Retinal pigment epithelial cell (primary cell): ENCODE measurements around the gene CTIF.

Experiments
- DNase-seq: peaks from one replicate; pipeline ENCODE4 v3.0.0-alpha.2; 2010; ENCODE audit warnings: low read depth
- H3K4me3 ChIP-seq: 2 replicates; pipeline ENCODE4 v1.5.1; 2011; ENCODE audit warnings: mild to moderate bottlenecking, low read length, control low read depth, moderate library complexity
- CTCF ChIP-seq: conservative IDR thresholded peaks from 2 replicates; pipeline ENCODE4 v1.5.1; 2011; ENCODE audit warnings: low read depth, low read length, control low read depth, inconsistent platforms

The CTIF gene

GRCh38 chr18:48590678-48591077 lies 51.8 kb downstream of the CTIF start:
- DNase-seq = no peak
- H3K4me3 ChIP-seq = no peak overlapping the region
- no peak for TF ChIP-seq CTCF

GRCh38 chr18:48592540-48593171 lies 53.8 kb downstream of the CTIF start:
- no peak for DNase-seq
- TF ChIP-seq CTCF = no peak
- no peak overlapping the region for H3K4me3 ChIP-seq

DNA sequence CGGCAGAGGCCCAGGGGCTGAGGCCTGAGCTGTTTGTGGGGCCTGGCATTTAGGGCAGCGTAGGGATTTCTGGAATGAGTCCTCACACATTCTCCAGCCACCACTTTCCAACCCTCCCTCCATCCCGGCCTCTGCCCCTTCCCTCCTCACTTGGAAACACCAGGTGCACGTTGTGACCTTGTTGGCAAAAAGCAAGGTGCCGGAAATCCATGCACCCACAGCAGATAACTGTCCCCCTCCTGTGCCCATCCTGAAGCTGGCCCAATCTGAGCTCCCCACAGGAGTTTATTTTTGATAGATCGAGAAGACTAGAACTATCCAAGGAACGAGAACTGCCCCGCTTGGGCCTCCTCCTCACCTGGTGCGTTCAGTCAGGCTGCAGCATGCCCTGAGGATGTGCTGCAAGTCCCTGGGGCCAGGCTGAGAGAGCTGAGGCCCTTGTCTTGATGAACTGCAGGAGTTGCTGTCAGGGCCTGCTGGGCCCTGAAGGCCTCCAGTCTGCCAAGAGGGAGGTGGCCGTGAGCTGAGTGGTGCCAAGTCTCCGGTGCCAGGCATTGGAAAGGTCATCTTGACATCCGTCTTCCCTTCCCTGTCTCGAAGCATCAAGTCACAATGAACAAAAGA lies 55.8 kb downstream of the CTIF start:
- no peak for TF ChIP-seq CTCF

GRCh38 chr18:48595703-48596218 lies 56.9 kb downstream of the CTIF start:
- no peak for DNase-seq
- H3K4me3 ChIP-seq = no peak overlapping the region
- TF ChIP-seq CTCF = no peak

More for the DNA sequence above, 55.8 kb downstream of the CTIF start:
- no peak overlapping the region for H3K4me3 ChIP-seq
- no peak for DNase-seq

- TF ChIP-seq CTCF = no peak
- no peak for DNase-seq
These were observed 58.3 kb downstream of the CTIF start for GRCh38 chr18:48597110-48597509.

GRCh38 chr18:48597671-48598070 lies 58.8 kb downstream of the CTIF start:
- H3K4me3 ChIP-seq = no peak overlapping the region
- DNase-seq = no peak
- TF ChIP-seq CTCF = no peak

More at GRCh38 chr18:48597110-48597509, 58.3 kb downstream of the CTIF start:
- no peak overlapping the region for H3K4me3 ChIP-seq

DNA sequence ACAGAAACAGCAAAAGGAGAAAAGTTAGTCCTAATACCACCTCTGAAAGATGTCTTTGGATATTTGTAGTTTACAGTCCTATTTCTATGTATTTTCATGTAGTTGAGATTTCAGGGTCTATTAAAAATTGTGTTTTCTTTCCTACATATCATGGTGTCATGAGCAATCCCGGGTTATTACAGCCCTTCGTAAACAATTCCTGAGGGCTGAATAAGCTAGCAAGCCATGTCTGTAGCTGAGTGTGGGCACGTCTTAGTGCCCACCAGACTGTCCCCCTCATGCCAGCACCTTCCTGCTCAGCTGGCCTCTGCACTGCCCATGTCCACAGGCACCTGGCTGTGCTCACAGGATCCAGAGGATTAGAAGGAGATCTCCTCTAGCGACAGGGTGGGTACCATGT lies 60.6 kb downstream of the CTIF start:
- no peak overlapping the region for H3K4me3 ChIP-seq
- TF ChIP-seq CTCF = no peak
- DNase-seq = no peak
